Fibroblast of lung (primary cell): Measurements from ENCODE around the gene RGS16. TPM values are rescaled to one million over a fixed set of nuclear protein-coding genes. Genes with fewer than 3 reads are reported as not detected.

Source experiments
- DNase-seq, 2 donors: peaks; one replicate each; pipeline versions ENCODE4 v3.0.0 to v3.0.0-alpha.2; 2010; ENCODE audit warnings: low read depth in 2 of 2
- H2AFZ ChIP-seq: 2 replicates; pipeline ENCODE4 v1.5.1; 2012; ENCODE audit warnings: low read length, control low read depth, inconsistent platforms
- H3K27ac ChIP-seq: 2 replicates; pipeline ENCODE4 v1.5.1; 2011; ENCODE audit warnings: low read length, control low read depth; ENCODE audit not compliant: insufficient read depth
- H3K27me3 ChIP-seq: 2 replicates; pipeline ENCODE4 v1.5.1; 2011; ENCODE audit warnings: mild to moderate bottlenecking, low read length; ENCODE audit not compliant: control insufficient read depth, insufficient read depth
- H3K36me3 ChIP-seq: 2 replicates; pipeline ENCODE4 v1.5.1; 2011; ENCODE audit warnings: low read length; ENCODE audit not compliant: control insufficient read depth, insufficient read depth
- H3K4me1 ChIP-seq: 2 replicates; pipeline ENCODE4 v1.5.1; 2011; ENCODE audit warnings: low read length; ENCODE audit not compliant: control insufficient read depth, insufficient read depth; ENCODE audit errors: extremely low read depth
- H3K4me2 ChIP-seq: 2 replicates; pipeline ENCODE4 v1.5.1; 2011; ENCODE audit warnings: low read length, control low read depth; ENCODE audit not compliant: insufficient read depth; ENCODE audit errors: extremely low read depth
- H3K4me3 ChIP-seq, 4 experiments: fragments of 200-600 bp in 1 of 4; sonication (generic) in 1 of 4; replicated peaks in 1 of 4; 2 replicates each; pipeline ENCODE4 v1.5.1; 2011 to 2016; ENCODE audit warnings: low read length in 4 of 4, low read depth in 3 of 4, mild to moderate bottlenecking in 3 of 4, control low read depth in 2 of 4, inconsistent platforms in 1 of 4, mixed read lengths in 1 of 4; ENCODE audit not compliant: insufficient read depth in 1 of 4; ENCODE audit errors: control extremely low read depth in 1 of 4
- H3K79me2 ChIP-seq: 2 replicates; pipeline ENCODE4 v1.5.1; 2012; ENCODE audit warnings: mild to moderate bottlenecking, low read length, inconsistent platforms; ENCODE audit not compliant: control insufficient read depth, insufficient read depth
- H3K9ac ChIP-seq: 2 replicates; pipeline ENCODE4 v1.5.1; 2011; ENCODE audit warnings: mild to moderate bottlenecking, low read length, control low read depth; ENCODE audit not compliant: insufficient read depth
- H3K9me3 ChIP-seq: 2 replicates; pipeline ENCODE4 v1.5.1; 2012; ENCODE audit warnings: low read depth, low read length; ENCODE audit not compliant: control insufficient read depth, insufficient read depth
- H4K20me1 ChIP-seq: 2 replicates; pipeline ENCODE4 v1.5.1; 2011; ENCODE audit warnings: low read length; ENCODE audit not compliant: control insufficient read depth, insufficient read depth; ENCODE audit errors: extremely low read depth
- EZH2 ChIP-seq: IDR thresholded peaks from 2 replicates; pipeline ENCODE4 v1.5.1; 2012; ENCODE audit warnings: low read length, control low read depth, mild to moderate bottlenecking; ENCODE audit errors: missing control alignments
- polyA plus RNA-seq, 2 donors: library from polyadenylated mRNA; depleted of rRNA in 1 of 2; stranded (reverse) in 1 of 2; unstranded in 1 of 2; fragments of >200 nt; gene quantifications; 2 replicates each; pipeline ENCODE4 v1.2.1, GENCODE V29; 2011 to 2012; ENCODE audit warnings: missing spikeins in 1 of 2
- total RNA-seq: library from RNA; depleted of rRNA; stranded (reverse); fragments of >200 nt; gene quantifications from 2 replicates; pipeline ENCODE4 v1.2.1, GENCODE V29; 2014
- TF ChIP-seq, protein P1 (sequence below), 2 donors: IDR thresholded peaks in 1 of 2; conservative IDR thresholded peaks in 1 of 2; 1 replicate in 1 of 2; 2 replicates in 1 of 2; pipeline ENCODE4 v1.5.1; 2011 to 2012; ENCODE audit warnings: low read length in 2 of 2, control low read depth in 1 of 2, inconsistent platforms in 1 of 2, low read depth in 1 of 2, mild to moderate bottlenecking in 1 of 2

Gene RGS16
- total and polyA plus RNA-seq, 2 donors (not counting 1 experiment from before 2014, with no cell fraction given): 0.17 to 0.33 TPM

DNA sequence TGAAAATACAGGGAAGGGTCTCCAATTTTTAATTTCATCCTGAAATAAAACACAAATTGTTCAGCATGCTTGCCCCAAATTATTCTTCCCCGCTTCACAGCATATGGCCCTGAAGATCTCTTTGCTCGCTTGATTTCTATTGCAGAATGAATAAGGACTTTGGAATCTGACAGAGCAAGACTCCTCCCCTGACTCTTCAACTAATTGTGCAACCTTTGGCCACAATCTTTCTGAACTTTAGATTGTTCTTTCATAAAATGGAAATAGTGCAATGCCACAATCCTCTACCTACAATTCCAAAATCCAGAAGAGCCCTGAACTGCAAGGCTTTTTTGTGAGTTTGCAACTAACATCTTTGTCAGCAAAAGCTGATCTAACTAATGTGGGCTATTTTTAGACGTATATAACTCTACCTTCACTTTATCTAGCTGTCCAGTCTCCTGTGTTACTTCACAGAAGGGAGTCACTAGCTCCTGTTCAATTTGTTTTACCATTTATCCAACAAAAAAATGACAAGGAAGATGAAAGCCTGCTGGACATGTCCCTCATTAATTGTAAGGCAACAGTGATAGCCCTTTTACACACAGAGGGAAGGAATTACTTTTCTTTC is 28.5 kb downstream of the RGS16 start:
- no peak overlapping the region for H2AFZ ChIP-seq
- H4K20me1 ChIP-seq: no peaks in the 10 kb centered on the region
- no peak overlapping the region for H3K27ac ChIP-seq
- peak; percentile 72 for DNase-seq
- no peak overlapping the region for H3K4me3 ChIP-seq
- H3K4me2 ChIP-seq: peak overlapping the region; percentile 20
- TF ChIP-seq, protein P1, sequence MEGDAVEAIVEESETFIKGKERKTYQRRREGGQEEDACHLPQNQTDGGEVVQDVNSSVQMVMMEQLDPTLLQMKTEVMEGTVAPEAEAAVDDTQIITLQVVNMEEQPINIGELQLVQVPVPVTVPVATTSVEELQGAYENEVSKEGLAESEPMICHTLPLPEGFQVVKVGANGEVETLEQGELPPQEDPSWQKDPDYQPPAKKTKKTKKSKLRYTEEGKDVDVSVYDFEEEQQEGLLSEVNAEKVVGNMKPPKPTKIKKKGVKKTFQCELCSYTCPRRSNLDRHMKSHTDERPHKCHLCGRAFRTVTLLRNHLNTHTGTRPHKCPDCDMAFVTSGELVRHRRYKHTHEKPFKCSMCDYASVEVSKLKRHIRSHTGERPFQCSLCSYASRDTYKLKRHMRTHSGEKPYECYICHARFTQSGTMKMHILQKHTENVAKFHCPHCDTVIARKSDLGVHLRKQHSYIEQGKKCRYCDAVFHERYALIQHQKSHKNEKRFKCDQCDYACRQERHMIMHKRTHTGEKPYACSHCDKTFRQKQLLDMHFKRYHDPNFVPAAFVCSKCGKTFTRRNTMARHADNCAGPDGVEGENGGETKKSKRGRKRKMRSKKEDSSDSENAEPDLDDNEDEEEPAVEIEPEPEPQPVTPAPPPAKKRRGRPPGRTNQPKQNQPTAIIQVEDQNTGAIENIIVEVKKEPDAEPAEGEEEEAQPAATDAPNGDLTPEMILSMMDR (conservative IDR thresholded peaks at IDR 0.05 in 1 of 2, IDR thresholded peaks at IDR 0.05 in 1 of 2; ENCODE audit: low read depth in 1 of 2, low read length in 2 of 2): no peak
- TF ChIP-seq EZH2: no peak
- H3K27me3 ChIP-seq: no peaks in the 10 kb centered on the region
- peaks cover 3% of the 10 kb centered on the region for H3K4me1 ChIP-seq
- H3K9me3 ChIP-seq: no peaks in the 10 kb centered on the region
- H3K9ac ChIP-seq: no peak overlapping the region
- H3K79me2 ChIP-seq: no peaks in the 10 kb centered on the region
- H3K36me3 ChIP-seq: no peaks in the 10 kb centered on the region

DNA sequence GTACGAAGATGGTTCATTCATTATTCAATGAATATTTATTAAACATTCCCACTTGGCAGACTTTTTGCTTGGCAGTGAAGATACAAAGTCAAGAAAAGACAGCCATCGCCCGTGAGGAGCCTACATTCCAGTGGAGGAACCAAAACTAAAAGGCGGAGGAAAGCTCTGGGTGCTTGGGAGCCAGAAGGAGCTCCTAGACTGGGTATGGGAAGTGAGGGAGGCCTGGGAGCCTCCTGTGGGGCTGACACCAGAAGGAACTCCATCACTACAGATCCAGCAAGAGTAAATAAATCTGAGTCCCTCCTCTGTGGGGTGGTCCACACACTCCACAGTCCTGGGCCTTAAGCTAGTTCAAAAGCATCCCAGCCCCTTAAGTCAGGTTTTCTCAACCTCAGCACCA is 30.0 kb downstream of the RGS16 start:
- Histone ChIP-seq H3K4me1 (peaks cover 3% of the 10 kb centered on the region), H4K20me1 (no peaks in the 10 kb centered on the region), H3K27ac (no peak overlapping the region), H3K79me2 (no peaks in the 10 kb centered on the region), H3K4me2 (no peak overlapping the region), H3K4me3 (no peak overlapping the region), H3K9ac (no peak overlapping the region), H3K27me3 (no peaks in the 10 kb centered on the region), H3K9me3 (no peaks in the 10 kb centered on the region), H3K36me3 (no peaks in the 10 kb centered on the region), H2AFZ (no peak overlapping the region)
- TF ChIP-seq, protein P1 (conservative IDR thresholded peaks at IDR 0.05 in 1 of 2, IDR thresholded peaks at IDR 0.05 in 1 of 2; ENCODE audit: low read depth in 1 of 2, low read length in 2 of 2): no peak
- no peak for TF ChIP-seq EZH2
- DNase-seq: no peak

DNA sequence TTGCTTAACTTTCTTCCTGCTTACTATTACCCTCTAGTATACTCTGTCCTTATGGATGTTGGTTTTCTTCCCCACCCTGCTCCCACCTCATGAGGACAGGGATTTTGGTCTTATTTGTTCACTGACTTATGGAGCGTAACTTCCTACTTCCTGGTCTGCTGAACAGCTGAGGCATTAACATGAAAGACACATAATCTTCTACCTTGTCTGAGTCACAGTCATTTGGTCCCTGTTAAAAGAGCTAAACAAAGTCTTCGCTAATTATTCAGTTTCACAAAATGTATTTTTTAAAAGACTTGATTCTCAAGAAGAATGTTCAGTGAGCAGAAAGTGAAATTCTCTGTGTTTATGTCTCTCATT is 33.6 kb downstream of the RGS16 start:
- H2AFZ ChIP-seq: no peak overlapping the region
- H3K9me3 ChIP-seq: no peaks in the 10 kb centered on the region
- no peak overlapping the region for H3K4me2 ChIP-seq
- no peak overlapping the region for H3K27ac ChIP-seq
- no peaks in the 10 kb centered on the region for H4K20me1 ChIP-seq
- H3K4me1 ChIP-seq: no peaks in the 10 kb centered on the region
- no peak for TF ChIP-seq EZH2
- TF ChIP-seq, protein P1 (conservative IDR thresholded peaks at IDR 0.05 in 1 of 2, IDR thresholded peaks at IDR 0.05 in 1 of 2; ENCODE audit: low read depth in 1 of 2, low read length in 2 of 2): no peak
- H3K79me2 ChIP-seq: no peaks in the 10 kb centered on the region
- no peaks in the 10 kb centered on the region for H3K36me3 ChIP-seq
- no peak overlapping the region for H3K9ac ChIP-seq
- DNase-seq: no peak
- H3K27me3 ChIP-seq: no peaks in the 10 kb centered on the region
- H3K4me3 ChIP-seq: no peak overlapping the region
